H1 (cell line): Measurements from ENCODE around the gene SLC48A1. TPM values are rescaled to one million over a fixed set of nuclear protein-coding genes. Genes with fewer than 3 reads are reported as not detected.

ENCODE experiments used
- CTCF ChIA-PET: fragments of 300-600 bp; sonication (Branson Sonifier 250); formaldehyde crosslinking; loops from one replicate; lab custom pipeline; 2021; ENCODE audit not compliant: partially characterized antibody; lab: Charles Lee
- POLR2A ChIA-PET: fragments of 300-600 bp; sonication (Branson Sonifier 250); formaldehyde crosslinking; loops from one replicate; lab custom pipeline; 2021; ENCODE audit warnings: inconsistent platforms; ENCODE audit not compliant: partially characterized antibody; lab: Charles Lee
- DNase-seq, 2 experiments: peaks; one replicate each; pipeline versions ENCODE4 v3.0.0 to v3.0.0-alpha.2; 2010 to 2022; ENCODE audit warnings: low spot score in 2 of 2, low read depth in 1 of 2, mixed read lengths in 1 of 2
- FAIRE-seq: peaks from 2 replicates; lab custom pipeline; 2011; peaks lifted over from hg19 to GRCh38; lab: Jason Lieb, UNC
- H2AFZ ChIP-seq: 2 replicates; pipeline ENCODE4 v1.8.1; 2012; ENCODE audit warnings: low read length, inconsistent platforms
- H2AK5ac ChIP-seq: 2 replicates; pipeline ENCODE4 v1.6.1; 2013; ENCODE audit warnings: low read depth, low read length
- H2BK120ac ChIP-seq: replicated peaks from 2 replicates; pipeline ENCODE3; 2013; ENCODE audit warnings: low read depth, low read length, inconsistent platforms
- H2BK12ac ChIP-seq: 2 replicates; pipeline ENCODE4 v1.6.1; 2013; ENCODE audit warnings: low read depth, low read length
- H2BK15ac ChIP-seq: 2 replicates; pipeline ENCODE4 v1.6.1; 2013; ENCODE audit warnings: low read length
- H2BK20ac ChIP-seq: 2 replicates; pipeline ENCODE4 v1.6.1; 2013; ENCODE audit warnings: low read length
- H2BK5ac ChIP-seq: 2 replicates; pipeline ENCODE4 v1.6.1; 2013; ENCODE audit warnings: low read depth, low read length
- H3K14ac ChIP-seq: 2 replicates; pipeline ENCODE4 v1.6.1; 2013; ENCODE audit warnings: inconsistent platforms; ENCODE audit not compliant: insufficient read length
- H3K18ac ChIP-seq: 2 replicates; pipeline ENCODE4 v1.6.1; 2013; ENCODE audit warnings: low read length; ENCODE audit errors: extremely low read depth
- H3K23ac ChIP-seq: 2 replicates; pipeline ENCODE4 v1.6.1; 2013; ENCODE audit warnings: inconsistent platforms; ENCODE audit not compliant: insufficient read length
- H3K23me2 ChIP-seq: 2 replicates; pipeline ENCODE4 v1.6.1; 2013; ENCODE audit warnings: low read depth, low read length
- H3K27ac ChIP-seq: 2 replicates; pipeline ENCODE4 v1.6.1; 2011; ENCODE audit warnings: low read depth, low read length, inconsistent platforms
- H3K27me3 ChIP-seq, 4 experiments: replicated peaks in 1 of 4; 1 replicate in 1 of 4; 2 replicates in 3 of 4; pipeline versions ENCODE4 v1.6.1 to v1.8.1; 2011 to 2013; ENCODE audit warnings: low read length in 3 of 4, mild to moderate bottlenecking in 3 of 4, inconsistent platforms in 2 of 4, mixed read lengths in 2 of 4, moderate library complexity in 1 of 4; ENCODE audit not compliant: control insufficient read depth in 3 of 4, insufficient read depth in 3 of 4; ENCODE audit errors: extremely low read depth in 1 of 4
- H3K36me3 ChIP-seq, 4 experiments: 2 replicates each; pipeline versions ENCODE4 v1.6.1 to v1.8.1; 2011 to 2013; ENCODE audit warnings: mild to moderate bottlenecking in 4 of 4, low read length in 3 of 4, moderate library complexity in 2 of 4, control low read depth in 1 of 4, inconsistent platforms in 1 of 4; ENCODE audit not compliant: insufficient read depth in 4 of 4, control insufficient read depth in 2 of 4
- H3K4ac ChIP-seq: replicated peaks from 2 replicates; pipeline ENCODE3; 2013; ENCODE audit warnings: low read length, low read depth, mixed read lengths, inconsistent platforms; ENCODE audit not compliant: insufficient read length
- H3K4me1 ChIP-seq, 4 experiments: replicated peaks in 1 of 4; 1 replicate in 1 of 4; 2 replicates in 3 of 4; pipeline versions ENCODE4 v1.6.1 to v1.8.1; 2011 to 2013; ENCODE audit warnings: low read length in 3 of 4, inconsistent platforms in 2 of 4, mixed read lengths in 1 of 4; ENCODE audit not compliant: insufficient read depth in 4 of 4, control insufficient read depth in 3 of 4
- H3K4me2 ChIP-seq, 2 experiments: 2 replicates each; pipeline versions ENCODE4 v1.6.1 to v1.8.1; 2011 to 2013; ENCODE audit warnings: low read depth in 2 of 2, low read length in 2 of 2, control low read depth in 1 of 2, inconsistent platforms in 1 of 2, mild to moderate bottlenecking in 1 of 2; ENCODE audit not compliant: insufficient read depth in 1 of 2
- H3K4me3 ChIP-seq, 4 experiments: fragments of 200-600, 300-600 bp in 1 of 4; sonication (generic), shearing (Covaris generic), sonication (Bioruptor Twin) in 1 of 4; 2 replicates each; pipeline versions ENCODE4 v1.5.1 to v1.8.1; 2011 to 2016; ENCODE audit warnings: low read length in 4 of 4, low read depth in 3 of 4, control low read depth in 2 of 4, inconsistent platforms in 2 of 4, mild to moderate bottlenecking in 2 of 4, mixed read lengths in 1 of 4, moderate library complexity in 1 of 4; ENCODE audit not compliant: insufficient read depth in 2 of 4; ENCODE audit errors: extremely low read depth in 1 of 4
- H3K56ac ChIP-seq: replicated peaks from 2 replicates; pipeline ENCODE3; 2013; ENCODE audit warnings: low read depth, mild to moderate bottlenecking, mixed read lengths, low read length, inconsistent platforms; ENCODE audit not compliant: insufficient read length
- H3K79me1 ChIP-seq: 2 replicates; pipeline ENCODE4 v1.6.1; 2013; ENCODE audit warnings: low read depth, low read length, control low read depth
- H3K79me2 ChIP-seq, 2 experiments: 2 replicates each; pipeline versions ENCODE4 v1.6.1 to v1.8.1; 2012 to 2013; ENCODE audit warnings: low read length in 2 of 2, mild to moderate bottlenecking in 2 of 2, inconsistent platforms in 1 of 2; ENCODE audit not compliant: insufficient read depth in 2 of 2, control insufficient read depth in 1 of 2
- H3K9ac ChIP-seq, 4 experiments: replicated peaks in 1 of 4; 1 replicate in 1 of 4; 2 replicates in 3 of 4; pipeline versions ENCODE4 v1.6.1 to v1.8.1; 2011 to 2013; ENCODE audit warnings: low read depth in 3 of 4, low read length in 3 of 4, control low read depth in 2 of 4, mild to moderate bottlenecking in 2 of 4, moderate library complexity in 2 of 4, inconsistent platforms in 1 of 4; ENCODE audit errors: extremely low read depth in 1 of 4
- H3K9me3 ChIP-seq, 2 experiments: 2 replicates each; pipeline versions ENCODE4 v1.6.1 to v1.8.1; 2012 to 2013; ENCODE audit warnings: mild to moderate bottlenecking in 2 of 2, moderate library complexity in 2 of 2, control low read depth in 1 of 2, inconsistent platforms in 1 of 2, low read depth in 1 of 2, low read length in 1 of 2, mixed read lengths in 1 of 2; ENCODE audit not compliant: insufficient read depth in 2 of 2
- H4K20me1 ChIP-seq, 2 experiments: replicated peaks in 1 of 2; 2 replicates each; pipeline versions ENCODE3 to v1.8.1; 2011 to 2013; ENCODE audit warnings: inconsistent platforms in 2 of 2, low read length in 2 of 2, mild to moderate bottlenecking in 1 of 2; ENCODE audit not compliant: insufficient read depth in 2 of 2, control insufficient read depth in 1 of 2
- H4K5ac ChIP-seq: 2 replicates; pipeline ENCODE4 v1.6.1; 2013; ENCODE audit warnings: low read length, low read depth, mixed read lengths, inconsistent platforms; ENCODE audit not compliant: insufficient read length
- H4K8ac ChIP-seq: 2 replicates; pipeline ENCODE4 v1.8.0; 2013; ENCODE audit warnings: mild to moderate bottlenecking, moderate library complexity, low read length, inconsistent platforms; ENCODE audit not compliant: insufficient read depth; ENCODE audit errors: extremely low read depth
- H4K91ac ChIP-seq: replicated peaks from 2 replicates; pipeline ENCODE3; 2013; ENCODE audit warnings: low read length, mixed read lengths, inconsistent platforms; ENCODE audit not compliant: insufficient read length
- BACH1 ChIP-seq: IDR thresholded peaks from 2 replicates; pipeline ENCODE4 v1.6.1; 2012; ENCODE audit warnings: low read length, improper control_type of control experiment
- CBX8 ChIP-seq: fragments of 300-800, 300-1000 bp; sonication (generic); IDR thresholded peaks from 2 replicates; pipeline ENCODE4 v1.7.1; 2016; ENCODE audit warnings: low read depth, low read length, borderline replicate concordance
- GABPA ChIP-seq: IDR thresholded peaks from 2 replicates; pipeline ENCODE4 v1.6.1; 2011; ENCODE audit warnings: mild to moderate bottlenecking, low read length, moderate library complexity, borderline replicate concordance; ENCODE audit not compliant: insufficient read depth
- GTF2F1 ChIP-seq: IDR thresholded peaks from 2 replicates; pipeline ENCODE4 v1.6.1; 2012; ENCODE audit warnings: low read depth, low read length, improper control_type of control experiment, borderline replicate concordance
- JUND ChIP-seq: IDR thresholded peaks from 2 replicates; pipeline ENCODE4 v1.6.1; 2011; ENCODE audit warnings: mild to moderate bottlenecking, improper control_type of control experiment, low read length
- POLR2AphosphoS5 ChIP-seq: IDR thresholded peaks from 2 replicates; pipeline ENCODE4 v1.6.1; 2011; ENCODE audit warnings: low read depth, low read length
- SAP30 ChIP-seq: fragments of 300-600 bp; sonication (generic); IDR thresholded peaks from 2 replicates; pipeline ENCODE4 v1.7.1; 2012; ENCODE audit warnings: low read length, moderate library complexity, mild to moderate bottlenecking, inconsistent platforms; ENCODE audit not compliant: insufficient read depth, insufficient replicate concordance
- SP1 ChIP-seq: IDR thresholded peaks from 2 replicates; pipeline ENCODE4 v1.6.1; 2011; ENCODE audit warnings: low read depth, low read length
- TAF7 ChIP-seq: optimal IDR thresholded peaks from 2 replicates; pipeline ENCODE3; 2011; ENCODE audit warnings: low read depth, mild to moderate bottlenecking, inconsistent platforms, low read length, moderate library complexity, borderline replicate concordance
- WGBS, 2 experiments: shearing (Covaris generic) in 1 of 2; methylation state at CpG; one replicate each; pipeline versions ENCODE4 v1.1.6 to v1.1.7; 2013 to 2015; ENCODE audit warnings: low lambda C conversion rate in 2 of 2, mixed read lengths in 2 of 2, inconsistent platforms in 1 of 2, low coverage in 1 of 2, missing lambda C conversion rate in 1 of 2; ENCODE audit not compliant: insufficient replicate concordance in 2 of 2, insufficient coverage in 1 of 2, insufficient read length in 1 of 2; ENCODE audit errors: extremely low coverage in 1 of 2, missing lambda C conversion rate in 1 of 2; 5-methylcytosine and 5-hydroxymethylcytosine counted together
- polyA plus RNA-seq, 7 experiments: library from polyadenylated mRNA; depleted of rRNA in 3 of 7; stranded (reverse) in 5 of 7; unstranded in 2 of 7; fragments of >200 nt in 5 of 7; fragments of 200-250 nt in 2 of 7; gene quantifications; 1 replicate in 5 of 7; 2 replicates in 1 of 7; 4 replicates in 1 of 7; pipeline versions ENCODE4 v1.2.1 to v1.2.3, GENCODE V29; 2011 to 2013; ENCODE audit warnings: missing spikeins in 2 of 7, mixed read lengths in 2 of 7
- total RNA-seq: library from RNA; stranded (reverse); fragmentation: NEBNext Ultra II Directional; extraction: Animal tissue kit (Norgen Biotek cat#: 25700); gene quantifications from 2 replicates; pipeline ENCODE4 v1.2.1, GENCODE V29; 2021
- TF ChIP-seq, protein P1 (sequence below): IDR thresholded peaks from 2 replicates; pipeline ENCODE4 v1.6.1; 2012; ENCODE audit warnings: inconsistent platforms

The SLC48A1 gene
- total and polyA plus RNA-seq, 2 of the 8 experiments (the other 6 are each of a cell fraction or from before 2014, with no cell fraction given), result 9.5 to 14.1 TPM

DNA sequence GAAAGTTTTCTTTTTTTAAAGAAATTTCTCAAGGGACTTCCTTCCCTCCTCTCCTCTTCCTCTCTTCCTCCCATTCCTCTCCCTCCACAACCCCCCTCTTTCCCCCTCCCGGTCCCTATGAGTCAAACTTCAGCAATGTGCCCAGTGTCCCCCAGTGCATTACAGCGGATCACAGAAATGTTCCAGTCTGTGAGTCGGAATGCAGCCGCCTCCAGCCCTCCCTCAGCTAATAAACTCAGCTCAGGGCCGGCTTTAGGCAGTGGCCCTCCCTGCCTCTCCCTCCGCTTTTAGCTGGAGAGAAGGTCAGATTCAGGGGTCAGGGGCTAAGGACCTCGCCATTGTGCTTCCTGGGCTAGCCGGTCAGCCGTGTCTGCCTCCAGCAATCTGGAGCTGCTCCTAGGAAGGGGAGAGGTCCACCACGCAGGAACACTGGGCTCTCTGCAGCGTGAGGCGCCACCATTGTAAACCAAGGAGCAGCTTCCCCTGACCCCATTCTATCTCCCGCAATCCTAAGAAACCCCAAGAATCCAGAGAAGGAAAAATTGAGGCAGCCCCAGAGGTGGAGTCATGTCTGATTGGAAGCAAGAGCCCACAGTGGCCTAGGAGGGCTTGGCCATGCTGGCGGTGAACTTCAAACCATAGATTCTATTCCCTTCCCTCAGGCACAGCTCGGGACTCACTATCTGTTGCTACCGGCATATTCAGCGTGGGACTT is 47.8 kb downstream of the SLC48A1 start:
- Histone ChIP-seq H2BK15ac (peak overlapping the region; percentile 96; the same call in 1 of the 2 replicates), H3K36me3 (no peaks in the 10 kb centered on the region), H3K4me1 (peaks cover 5 to 45% (median 36%) of the 10 kb centered on the region in 4 experiments), H3K14ac (no peak overlapping the region), H4K20me1 (peaks cover 2 to 9% of the 10 kb centered on the region in 2 experiments), H3K56ac (peak overlapping the region; percentile 79), H3K4ac (peak overlapping the region; percentile 93), H2BK20ac (peak overlapping the region; percentile 29), H3K79me1 (peaks cover 8% of the 10 kb centered on the region), H3K23me2 (peaks cover 9% of the 10 kb centered on the region), H3K27me3 (no peaks in the 10 kb centered on the region; a peak in 2 of 7 replicates), H4K5ac (peak overlapping the region; percentile 41), H3K4me2 (peak overlapping the region; percentile 94 to 99), H2BK12ac (peak overlapping the region; percentile 99), H3K9ac (peak overlapping the region in 3 of 4 experiments; percentile 88 to 91 (median 91); a peak in 5 of 7 replicates), H3K18ac (peak overlapping the region; percentile 97), H3K79me2 (peaks cover 0 to 37% of the 10 kb centered on the region in 2 experiments; a peak in 2 of 4 replicates), H3K27ac (peak overlapping the region; percentile 93; the same call in 1 of the 2 replicates), H3K4me3 (peak overlapping the region; percentile 65 to 79 (median 66); a peak in 6 of 8 replicates), H2AFZ (no peak overlapping the region; the same call in 1 of the 2 replicates), H3K9me3 (no peaks in the 10 kb centered on the region), H2AK5ac (peak overlapping the region; percentile 93; the same call in 1 of the 2 replicates), H4K8ac (peak overlapping the region; percentile 76; the same call in 1 of the 2 replicates), H2BK5ac (peak overlapping the region; percentile 100), H4K91ac (peak overlapping the region; percentile 98), H2BK120ac (peak overlapping the region; percentile 41), H3K23ac (no peak overlapping the region)
- WGBS, 2 experiments, result 26% methylated on average over 17 of the region's 17 CpGs; no CpG with 5 or more reads in 1 of the 2 experiments
- FAIRE-seq (no peak), DNase-seq (no peak)
- CTCF ChIA-PET, result interaction anchor here (0.7 to 58.8 kb wide), 9 partner anchors 11 to 197 kb away, joined by 3 to 2001 read pairs (median 5); partner anchors contain the start of gene RAPGEF3
- POLR2A ChIA-PET, result interaction anchor here (0.8 to 29.3 kb wide), 11 partner anchors 9 to 88 kb away, joined by 3 to 480 read pairs (median 6); no protein-coding TSS in a partner anchor
- TF ChIP-seq CBX8, result no peak
- no peak for TF ChIP-seq TAF7
- TF ChIP-seq BACH1, result no peak
- peak; percentile 49; the same call in 1 of the 2 replicates for TF ChIP-seq SP1
- TF ChIP-seq GABPA, result no peak
- TF ChIP-seq POLR2AphosphoS5, result peak; percentile 45; the same call in 1 of the 2 replicates
- TF ChIP-seq, protein P1, sequence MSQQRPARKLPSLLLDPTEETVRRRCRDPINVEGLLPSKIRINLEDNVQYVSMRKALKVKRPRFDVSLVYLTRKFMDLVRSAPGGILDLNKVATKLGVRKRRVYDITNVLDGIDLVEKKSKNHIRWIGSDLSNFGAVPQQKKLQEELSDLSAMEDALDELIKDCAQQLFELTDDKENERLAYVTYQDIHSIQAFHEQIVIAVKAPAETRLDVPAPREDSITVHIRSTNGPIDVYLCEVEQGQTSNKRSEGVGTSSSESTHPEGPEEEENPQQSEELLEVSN, result no peak
- no peak for TF ChIP-seq SAP30
- TF ChIP-seq GTF2F1, result no peak
- TF ChIP-seq JUND, result peak; percentile 94
